ENCODE measurements around the gene ILKAP. TPM values are rescaled to one million over a fixed set of nuclear protein-coding genes. Genes with fewer than 3 reads are reported as not detected.

The ILKAP gene
- total and polyA plus RNA-seq, 7 donors = 31.8 to 66.6 (median 43.8) TPM

- no peak for TF ChIP-seq CTCF (IDR thresholded peaks at IDR 0.05)
- 82 to 88% (median 86%) methylated on average over 4 of the region's 4 CpGs for WGBS, 3 donors
- no peak overlapping the region for H3K27ac ChIP-seq
- no peaks in the 10 kb centered on the region for H3K27me3 ChIP-seq (ENCODE audit: insufficient read depth in 3 of 3, low read length in 2 of 3)
- H3K4me3 ChIP-seq = no peak overlapping the region
- DNase-seq (no peak), ATAC-seq (no peak)
- H3K36me3 ChIP-seq (ENCODE audit: insufficient read depth in 1 of 2, low read depth in 1 of 2) = peaks cover 42 to 100% of the 10 kb centered on the region in 2 donors
- H3K9me3 ChIP-seq = no peaks in the 10 kb centered on the region
- H3K4me1 ChIP-seq = no peaks in the 10 kb centered on the region
- intact Hi-C loops (cut with DNase I) = no loop called here
Observed at GRCh38 chr2:238183821-238184220, 19.7 kb downstream of the ILKAP start.

- no peaks in the 10 kb centered on the region for H3K4me1 ChIP-seq
- 60 to 83% (median 62%) methylated on average over 6 of the region's 6 CpGs for WGBS, 3 donors
- H3K9me3 ChIP-seq = no peaks in the 10 kb centered on the region
- no peak overlapping the region for H3K27ac ChIP-seq
- intact Hi-C loops (cut with DNase I) = no loop called here
- TF ChIP-seq CTCF (IDR thresholded peaks at IDR 0.05) = no peak
- no peak overlapping the region for H3K4me3 ChIP-seq
- no peaks in the 10 kb centered on the region for H3K27me3 ChIP-seq (ENCODE audit: insufficient read depth in 3 of 3, low read length in 2 of 3)
- ATAC-seq (peak in 1 of 4 donors; percentile 31), DNase-seq (no peak)
- peaks cover 38 to 100% of the 10 kb centered on the region in 2 donors for H3K36me3 ChIP-seq (ENCODE audit: insufficient read depth in 1 of 2, low read depth in 1 of 2)
Observed at GRCh38 chr2:238182362-238182761, 21.1 kb downstream of the ILKAP start.

- Histone ChIP-seq H3K9me3 (no peaks in the 10 kb centered on the region), H3K27ac (no peak overlapping the region), H3K36me3 (ENCODE audit: insufficient read depth in 1 of 2, low read depth in 1 of 2) (peaks cover 39 to 98% of the 10 kb centered on the region in 2 donors), H3K27me3 (ENCODE audit: insufficient read depth in 3 of 3, low read length in 2 of 3) (no peaks in the 10 kb centered on the region), H3K4me1 (no peaks in the 10 kb centered on the region), H3K4me3 (no peak overlapping the region)
- DNase-seq (no peak), ATAC-seq (no peak)
- intact Hi-C loops (cut with DNase I) = no loop called here
- 83 to 92% (median 88%) methylated on average over 5 of the region's 5 CpGs for WGBS, 3 donors
- TF ChIP-seq CTCF (IDR thresholded peaks at IDR 0.05) = no peak
Observed at GRCh38 chr2:238180554-238180953, 22.9 kb downstream of the ILKAP start.

- no peaks in the 10 kb centered on the region for H3K27me3 ChIP-seq (ENCODE audit: insufficient read depth in 3 of 3, low read length in 2 of 3)
- H3K4me1 ChIP-seq = no peaks in the 10 kb centered on the region
- H3K4me3 ChIP-seq = no peak overlapping the region
- DNase-seq = no peak
- peaks cover 22 to 98% of the 10 kb centered on the region in 2 donors for H3K36me3 ChIP-seq (ENCODE audit: insufficient read depth in 1 of 2, low read depth in 1 of 2)
- no peaks in the 10 kb centered on the region for H3K9me3 ChIP-seq
- TF ChIP-seq CTCF (IDR thresholded peaks at IDR 0.05) = no peak
- intact Hi-C loops (cut with DNase I) = no loop called here
- no peak for ATAC-seq
- no peak overlapping the region for H3K27ac ChIP-seq
Observed at GRCh38 chr2:238176613-238177012, 26.9 kb downstream of the ILKAP start.

GRCh38 chr2:238174701-238175100 is 28.8 kb downstream of the ILKAP start:
- 61 to 87% (median 67%) methylated on average over 3 of the region's 3 CpGs for WGBS, 3 donors
- intact Hi-C loops (cut with DNase I) = no loop called here

More at GRCh38 chr2:238174701-238175100, 28.8 kb downstream of the ILKAP start:
- H3K4me1 ChIP-seq = peaks cover 1% of the 10 kb centered on the region
- peaks cover 9 to 98% of the 10 kb centered on the region in 2 donors for H3K36me3 ChIP-seq (ENCODE audit: insufficient read depth in 1 of 2, low read depth in 1 of 2)
- ATAC-seq = no peak
- H3K4me3 ChIP-seq = no peak overlapping the region
- no peaks in the 10 kb centered on the region for H3K27me3 ChIP-seq (ENCODE audit: insufficient read depth in 3 of 3, low read length in 2 of 3)
- H3K9me3 ChIP-seq = no peaks in the 10 kb centered on the region
- no peak overlapping the region for H3K27ac ChIP-seq
- TF ChIP-seq CTCF (IDR thresholded peaks at IDR 0.05) = no peak
- DNase-seq = no peak

Measured in psoas muscle (tissue), 8 donors.